ENCODE data around the gene CLINT1. TPM values are rescaled to one million over a fixed set of nuclear protein-coding genes. Genes with fewer than 3 reads are reported as not detected.
A peak's percentile ranks its signal among the peaks of the same experiment; 100 is the strongest.
"Not testable (repeated sequence)": the region's sequence is repeated elsewhere in the genome, so short reads cannot be mapped to it uniquely, and the experiment has no call there.

The CLINT1 gene
- 137 and 502 TPM in 2 replicates for total RNA-seq (2014; rRNA removed; shearing (Covaris generic); ENCODE audit: low replicate concordance)

DNA sequence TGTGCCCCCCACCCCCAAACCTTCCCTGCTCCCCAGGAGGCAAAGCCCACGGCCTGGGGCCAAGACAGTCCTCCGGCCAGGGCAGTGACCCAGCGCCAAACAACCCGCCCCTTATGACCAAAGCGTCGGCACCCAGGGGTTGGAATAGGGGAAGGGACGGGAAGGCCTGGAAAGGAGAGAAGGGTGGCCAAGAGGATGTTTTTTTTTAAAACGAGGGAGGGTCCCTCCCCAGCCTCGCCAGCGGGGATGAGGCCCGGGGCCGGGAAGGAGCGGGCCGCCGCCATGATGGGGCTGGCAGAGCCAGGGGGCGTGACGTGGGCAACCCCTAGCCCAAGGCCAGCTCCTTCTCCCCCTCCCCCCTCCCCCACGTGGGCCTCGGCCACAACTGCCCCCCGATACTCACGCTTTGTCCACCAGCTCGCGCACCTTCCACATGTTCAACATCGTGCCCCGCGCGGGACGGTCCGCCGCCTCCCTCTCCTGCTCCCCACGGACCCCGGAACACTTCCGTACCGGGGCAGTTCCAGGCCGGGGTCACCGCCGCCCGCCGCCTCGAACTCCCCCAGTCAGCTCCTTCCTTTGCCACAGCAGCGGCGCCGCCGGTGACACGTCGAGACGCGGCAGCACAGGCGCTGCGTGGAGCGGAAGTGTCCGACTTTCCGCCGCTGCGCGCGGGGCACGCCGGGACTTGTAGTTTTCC is at the start of gene CLINT1:
Gene CLINT1, minus strand, starts transcription at position 619 of the 700 bp plus-strand sequence. Its CDS starts 175 bp downstream, at position 444.
- Histone ChIP-seq H3K4me3 (peak within 1 kb of the TSS; percentile 80), H3K27me3 (no peaks in the 10 kb centered on the region), H3K36me3 (peaks cover 12% of the 10 kb centered on the region), H3K9me3 (no peaks in the 10 kb centered on the region; the same call in 1 of the 2 replicates)
- DNase-seq = peak; percentile 95

DNA sequence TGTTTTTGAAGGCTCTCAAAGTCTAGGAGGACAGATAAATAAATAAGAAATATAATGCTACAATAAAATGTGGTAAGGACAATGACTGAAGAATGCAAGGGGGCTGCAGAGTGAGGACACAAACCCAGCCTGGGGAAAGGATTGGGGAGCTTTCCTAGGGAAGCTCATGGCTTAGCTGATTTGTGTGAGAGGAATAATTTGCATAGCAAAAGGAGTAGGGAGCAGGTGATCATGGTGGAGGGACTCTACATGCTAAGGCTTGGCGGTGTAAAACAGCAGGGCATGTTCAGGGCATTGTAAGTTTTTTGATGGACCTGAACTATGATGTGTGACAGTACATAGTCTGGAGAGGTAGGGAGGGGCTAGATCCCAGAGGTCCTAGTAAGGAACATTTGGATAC is 49.5 kb upstream of the CLINT1 start:
- no peaks in the 10 kb centered on the region for H3K36me3 ChIP-seq
- H3K9me3 ChIP-seq = no peaks in the 10 kb centered on the region
- no peak for DNase-seq
- no peaks in the 10 kb centered on the region; the same call in 1 of the 2 replicates for H3K27me3 ChIP-seq
- H3K4me3 ChIP-seq = no peak overlapping the region

DNA sequence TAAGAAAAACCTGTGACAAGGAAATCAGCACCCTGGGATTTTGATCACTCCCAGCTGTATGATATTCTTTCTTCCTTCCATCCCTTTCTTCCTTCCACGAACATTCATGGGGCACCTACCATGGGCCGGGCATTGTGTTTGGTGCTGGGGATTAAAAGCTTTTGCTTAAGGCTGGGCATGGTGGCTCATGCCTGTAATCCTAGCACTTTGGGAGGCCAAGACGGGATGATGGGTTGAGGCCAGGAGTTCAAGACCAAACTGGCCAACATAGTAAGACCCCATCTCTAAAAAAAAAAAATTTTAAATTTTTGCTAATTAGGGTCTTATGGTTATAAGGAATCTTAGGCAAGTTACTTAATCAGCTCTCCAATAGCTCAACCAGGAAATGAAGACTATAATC is 48.5 kb upstream of the CLINT1 start:
- no peak for DNase-seq
- Histone ChIP-seq H3K9me3 (no peaks in the 10 kb centered on the region), H3K4me3 (no peak overlapping the region), H3K27me3 (no peaks in the 10 kb centered on the region; the same call in 1 of the 2 replicates), H3K36me3 (no peaks in the 10 kb centered on the region)

DNA sequence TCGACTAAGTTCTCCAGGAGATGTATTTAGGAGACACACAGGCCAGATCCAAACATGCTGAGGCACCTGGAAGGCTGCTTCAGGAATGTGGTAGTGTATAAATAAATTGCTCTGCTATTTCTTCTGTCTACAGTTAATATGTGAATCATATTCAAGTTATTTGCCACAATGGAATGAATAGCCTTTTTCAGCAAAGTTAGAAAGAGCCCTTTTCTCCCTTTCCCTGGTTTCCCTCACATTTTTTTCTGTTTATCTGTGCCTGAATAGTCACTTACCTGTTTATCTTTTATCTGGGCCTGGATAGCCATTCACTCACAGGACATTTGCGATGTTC is 44.1 kb upstream of the CLINT1 start:
- DNase-seq = no peak
- no peaks in the 10 kb centered on the region for H3K36me3 ChIP-seq
- no peak overlapping the region for H3K4me3 ChIP-seq
- no peaks in the 10 kb centered on the region for H3K9me3 ChIP-seq
- H3K27me3 ChIP-seq = no peaks in the 10 kb centered on the region

DNA sequence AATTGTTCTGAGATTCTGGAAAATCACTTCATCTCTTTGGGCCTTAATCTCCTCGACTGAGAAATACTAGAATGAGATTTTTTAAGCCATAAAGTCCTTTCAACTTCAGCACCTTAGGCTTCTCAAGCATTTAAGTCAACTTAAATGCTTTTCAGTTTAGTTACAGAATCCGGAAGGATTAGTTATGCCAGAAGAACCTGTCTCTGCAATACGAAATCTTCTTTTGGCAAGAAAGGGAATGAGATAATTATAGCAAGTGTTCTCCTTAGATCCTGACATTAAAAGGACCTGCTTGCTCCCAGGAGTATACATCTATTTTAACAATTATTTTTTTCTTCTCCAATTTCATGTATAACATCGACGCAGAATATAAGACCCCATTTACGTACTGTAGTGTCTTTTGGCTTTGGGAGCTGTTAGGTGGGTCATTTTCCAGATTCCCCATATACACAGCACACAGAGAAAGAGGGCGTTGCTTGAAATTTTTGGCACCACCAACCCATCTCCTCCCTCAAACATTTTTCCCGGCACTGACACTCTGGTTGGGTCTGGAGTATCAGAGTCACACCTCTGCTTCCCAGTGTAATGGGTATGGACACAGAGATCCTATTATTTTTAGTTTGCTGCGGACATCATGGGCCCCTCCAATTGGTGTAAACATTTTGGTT is 43.6 kb upstream of the CLINT1 start:
- Histone ChIP-seq H3K36me3 (no peaks in the 10 kb centered on the region), H3K27me3 (no peaks in the 10 kb centered on the region), H3K9me3 (no peaks in the 10 kb centered on the region), H3K4me3 (no peak overlapping the region)
- DNase-seq = no peak

DNA sequence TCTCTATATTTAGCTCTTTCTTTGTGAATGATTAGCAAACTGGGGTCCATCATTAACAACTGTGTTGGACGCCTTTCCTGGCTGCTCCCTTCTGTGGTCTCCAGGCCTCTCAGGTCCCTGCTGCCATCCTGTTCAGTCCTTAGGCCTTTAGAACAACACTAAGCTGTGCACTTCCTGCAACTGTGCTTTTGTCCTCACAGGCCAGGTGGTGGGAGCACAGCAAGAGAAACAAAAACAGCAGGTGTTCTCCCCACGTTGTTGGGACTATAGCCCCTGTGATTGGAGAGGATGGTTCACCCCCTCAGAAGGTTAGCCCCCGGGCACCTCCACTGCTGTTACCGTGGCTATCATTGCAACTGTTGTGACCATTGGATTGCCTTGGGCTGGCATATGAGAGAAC is 41.7 kb upstream of the CLINT1 start:
- Histone ChIP-seq H3K36me3 (no peaks in the 10 kb centered on the region), H3K27me3 (no peaks in the 10 kb centered on the region), H3K9me3 (no peaks in the 10 kb centered on the region), H3K4me3 (no peak overlapping the region)
- DNase-seq = no peak

DNA sequence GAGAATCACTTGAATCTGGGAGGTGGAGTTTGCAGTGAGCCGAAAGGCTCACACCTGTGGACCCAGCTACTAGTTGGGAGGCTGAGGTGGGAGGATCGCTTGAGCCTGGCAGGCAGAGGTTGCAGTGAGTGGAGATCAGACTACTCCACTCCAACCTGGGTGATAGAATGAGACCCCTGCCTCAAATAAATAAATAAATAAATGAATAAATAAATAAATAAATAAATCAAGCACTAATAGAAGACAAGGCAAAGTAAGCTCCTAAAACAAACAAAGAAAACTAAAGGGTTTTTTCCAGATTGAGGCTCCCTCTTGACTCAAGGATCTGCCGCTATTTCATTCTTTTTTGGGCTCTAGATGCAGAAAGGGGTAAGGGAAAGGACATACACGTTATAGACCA is 34.7 kb upstream of the CLINT1 start:
- Histone ChIP-seq H3K4me3 (no peak overlapping the region), H3K9me3 (no peaks in the 10 kb centered on the region), H3K27me3 (no peaks in the 10 kb centered on the region), H3K36me3 (no peaks in the 10 kb centered on the region)
- DNase-seq = no peak

DNA sequence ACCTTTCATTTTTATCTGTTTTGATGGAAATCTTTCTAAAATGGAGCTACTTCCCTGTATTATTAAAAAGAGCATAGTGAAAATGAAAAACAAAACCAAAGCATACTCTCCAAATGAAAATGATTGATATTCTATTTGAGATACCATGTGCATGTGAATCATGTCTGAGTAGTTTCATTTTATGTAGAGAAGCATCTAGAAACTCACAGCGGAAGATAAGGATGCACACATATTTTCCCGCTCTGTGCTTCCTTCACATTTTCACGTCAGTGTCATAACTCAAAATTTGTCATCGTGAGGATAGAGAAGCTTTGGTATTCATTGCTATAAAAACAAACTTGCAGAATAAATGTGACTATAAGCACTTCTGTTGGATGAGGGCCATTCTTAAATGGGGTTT is 34.0 kb upstream of the CLINT1 start:
- DNase-seq = no peak
- H3K4me3 ChIP-seq = no peak overlapping the region
- no peaks in the 10 kb centered on the region for H3K27me3 ChIP-seq
- no peaks in the 10 kb centered on the region for H3K36me3 ChIP-seq
- no peaks in the 10 kb centered on the region for H3K9me3 ChIP-seq

DNA sequence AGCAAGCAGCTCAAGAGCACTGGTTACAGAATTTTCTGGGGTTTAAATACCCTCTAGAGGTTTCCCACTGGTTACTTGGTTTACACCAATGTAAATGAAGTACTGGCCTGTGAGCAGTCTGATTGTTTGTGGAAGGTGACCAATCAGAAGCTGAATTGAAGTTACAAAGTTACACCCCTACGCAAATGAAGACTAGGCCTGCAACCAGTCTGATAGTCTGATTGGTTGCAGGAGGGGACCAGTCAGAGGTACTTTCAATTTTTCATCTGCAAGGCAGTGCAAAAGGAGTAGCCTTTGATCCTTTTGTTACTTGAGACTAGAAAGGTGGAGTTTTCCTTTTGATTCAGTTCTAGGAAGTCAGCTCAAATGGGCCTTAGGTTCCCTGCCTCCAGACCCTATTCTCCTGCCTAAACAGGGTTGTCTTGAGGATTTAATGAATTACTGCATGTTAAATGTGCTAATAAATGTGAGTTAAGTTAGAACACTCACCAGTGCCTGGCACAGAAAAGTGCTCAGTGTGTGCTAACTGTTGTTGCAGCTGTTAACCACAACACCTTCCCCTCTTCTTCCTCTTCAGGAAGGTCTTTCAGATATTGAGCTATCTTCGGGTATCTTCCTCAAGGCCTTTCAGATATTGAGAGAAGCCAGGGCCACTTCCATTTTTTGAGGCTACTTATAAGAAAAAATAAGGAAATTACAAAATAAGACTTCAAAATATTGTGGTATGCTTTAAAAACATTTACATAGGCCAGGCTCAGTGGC is 32.1 kb upstream of the CLINT1 start:
- H3K36me3 ChIP-seq = no peaks in the 10 kb centered on the region
- no peaks in the 10 kb centered on the region for H3K27me3 ChIP-seq
- H3K4me3 ChIP-seq = no peak overlapping the region
- no peaks in the 10 kb centered on the region for H3K9me3 ChIP-seq
- no peak for DNase-seq

DNA sequence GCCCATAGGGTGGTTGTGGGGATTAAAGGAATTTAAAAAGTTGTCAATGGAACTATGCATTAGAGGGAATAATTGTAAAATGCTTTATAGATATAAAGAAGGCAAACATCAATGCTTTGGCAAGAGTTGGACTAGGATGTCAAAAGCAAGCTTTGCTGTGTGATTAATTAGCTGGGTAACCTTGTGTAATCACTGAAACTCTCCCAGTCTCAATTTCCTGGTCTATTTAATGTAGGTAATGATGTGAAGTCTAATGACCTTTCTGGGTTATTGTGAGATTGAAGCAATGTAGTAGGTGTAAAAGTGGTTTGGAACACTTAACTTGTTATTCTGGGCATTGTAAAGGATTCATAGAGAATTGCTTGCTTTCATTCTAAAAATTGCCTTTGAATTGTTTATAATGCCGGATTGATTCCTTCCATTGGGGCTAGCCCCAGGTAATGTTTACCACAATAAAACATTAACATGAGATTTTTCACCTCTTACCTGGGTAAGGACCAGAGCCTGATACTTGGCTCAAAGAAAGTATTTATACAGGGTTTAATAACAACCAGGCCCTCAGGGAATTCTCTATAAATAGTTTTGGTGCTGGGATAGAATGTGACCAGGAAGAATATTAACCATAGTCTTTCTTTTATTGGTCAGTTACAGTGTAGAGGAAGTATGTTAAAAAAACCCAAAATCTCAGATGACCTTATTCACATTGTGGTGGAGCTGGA is 30.0 kb upstream of the CLINT1 start:
- Histone ChIP-seq H3K4me3 (no peak overlapping the region), H3K27me3 (no peaks in the 10 kb centered on the region), H3K9me3 (no peaks in the 10 kb centered on the region), H3K36me3 (no peaks in the 10 kb centered on the region)
- DNase-seq = no peak

DNA sequence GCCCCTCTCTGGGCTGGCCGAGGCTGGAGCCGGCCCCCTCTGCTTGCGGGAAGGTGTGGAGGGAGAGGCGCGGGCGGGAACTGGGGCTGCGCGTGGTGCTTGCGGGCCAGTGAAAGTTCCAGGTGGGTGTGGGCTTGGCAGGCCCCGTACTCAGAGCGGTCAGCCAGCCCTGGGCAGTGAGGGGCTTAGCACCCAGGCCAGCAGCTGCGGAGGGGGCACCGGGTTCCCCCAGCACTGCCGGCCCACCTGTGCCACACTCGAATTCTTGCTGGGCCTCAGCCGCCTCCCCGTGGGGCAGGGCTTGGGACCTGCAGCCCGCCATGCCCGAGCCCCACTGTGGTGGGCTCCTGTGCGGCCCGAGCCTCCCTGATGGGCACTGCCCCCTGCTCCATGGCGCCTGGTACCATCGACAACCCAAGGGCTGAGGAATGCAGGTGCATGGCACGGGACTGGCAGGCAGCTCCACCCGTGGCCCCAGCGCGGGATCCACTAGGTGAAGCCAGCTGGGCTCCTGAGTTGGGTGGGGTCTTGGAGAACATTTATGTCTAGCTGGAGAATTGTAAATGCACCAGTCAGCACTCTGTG is 27.9 kb upstream of the CLINT1 start:
- no peaks in the 10 kb centered on the region for H3K27me3 ChIP-seq
- DNase-seq = no peak
- H3K4me3 ChIP-seq = no peak overlapping the region
- H3K9me3 ChIP-seq = no peaks in the 10 kb centered on the region
- H3K36me3 ChIP-seq = no peaks in the 10 kb centered on the region

DNA sequence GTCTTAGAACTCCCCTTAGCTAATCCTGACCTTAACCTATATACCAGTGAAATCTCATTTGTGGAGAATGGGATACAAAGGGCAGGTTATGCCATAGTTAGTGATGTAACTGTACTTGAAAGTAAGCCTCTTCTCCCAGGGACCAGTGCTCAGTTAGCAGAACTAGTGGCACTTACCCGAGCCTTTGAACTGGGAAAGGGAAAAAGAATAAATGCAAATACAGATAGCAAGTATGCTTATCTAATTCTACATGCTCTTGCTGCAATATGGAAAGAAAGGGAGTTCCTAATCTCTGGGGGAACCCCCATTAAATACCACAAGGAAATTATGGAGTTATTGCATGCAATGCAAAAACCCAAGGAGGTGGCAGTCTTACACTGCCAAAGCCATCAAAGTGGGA is 26.1 kb upstream of the CLINT1 start:
- H3K36me3 ChIP-seq, H3K9me3 ChIP-seq, H3K4me3 ChIP-seq, H3K27me3 ChIP-seq, DNase-seq: not testable (repeated sequence)

DNA sequence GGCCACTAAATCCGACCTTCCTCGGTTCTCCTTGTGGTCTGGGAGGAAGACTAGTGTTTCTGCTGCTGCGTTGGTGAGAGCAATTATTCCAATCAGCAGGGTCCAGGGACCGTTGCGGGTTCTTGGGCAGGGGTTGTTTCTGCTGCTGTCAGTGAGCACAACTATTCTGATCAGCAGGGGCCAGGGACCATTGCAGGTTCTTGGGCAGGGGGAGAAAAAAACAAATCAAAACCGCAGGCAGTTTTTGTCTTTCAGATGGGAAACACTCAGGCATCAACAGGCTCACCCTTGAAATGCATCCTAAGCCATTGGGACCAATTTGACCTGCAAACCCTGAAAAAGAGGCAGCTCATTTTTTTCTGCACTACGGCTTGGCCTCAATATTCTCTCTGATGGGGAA is 22.6 kb upstream of the CLINT1 start:
- DNase-seq, H3K27me3 ChIP-seq, H3K36me3 ChIP-seq, H3K4me3 ChIP-seq, H3K9me3 ChIP-seq: not testable (repeated sequence)

DNA sequence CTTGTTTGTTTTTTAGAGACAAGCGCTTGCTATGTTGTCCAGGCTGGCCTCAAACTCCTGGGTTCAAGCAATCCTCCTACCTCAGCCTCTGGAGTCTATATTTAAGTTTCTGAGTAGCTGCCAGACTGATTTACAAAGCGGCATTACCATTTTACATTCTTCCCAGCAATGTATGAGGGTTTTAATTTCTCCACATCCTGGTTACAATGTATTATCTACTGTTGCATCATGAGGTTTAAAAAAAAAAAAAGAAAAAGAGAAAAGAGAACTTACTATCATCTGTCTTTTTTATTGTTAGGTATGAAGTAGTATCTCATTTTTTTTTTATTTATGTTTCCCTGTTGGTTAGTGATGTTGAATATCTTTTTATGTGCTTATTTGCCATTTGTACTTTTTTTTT is 18.9 kb upstream of the CLINT1 start:
- DNase-seq = no peak
- H3K4me3 ChIP-seq = no peak overlapping the region
- no peaks in the 10 kb centered on the region for H3K27me3 ChIP-seq
- H3K36me3 ChIP-seq = no peaks in the 10 kb centered on the region
- H3K9me3 ChIP-seq = peaks cover 4% of the 10 kb centered on the region; the same call in 1 of the 2 replicates

DNA sequence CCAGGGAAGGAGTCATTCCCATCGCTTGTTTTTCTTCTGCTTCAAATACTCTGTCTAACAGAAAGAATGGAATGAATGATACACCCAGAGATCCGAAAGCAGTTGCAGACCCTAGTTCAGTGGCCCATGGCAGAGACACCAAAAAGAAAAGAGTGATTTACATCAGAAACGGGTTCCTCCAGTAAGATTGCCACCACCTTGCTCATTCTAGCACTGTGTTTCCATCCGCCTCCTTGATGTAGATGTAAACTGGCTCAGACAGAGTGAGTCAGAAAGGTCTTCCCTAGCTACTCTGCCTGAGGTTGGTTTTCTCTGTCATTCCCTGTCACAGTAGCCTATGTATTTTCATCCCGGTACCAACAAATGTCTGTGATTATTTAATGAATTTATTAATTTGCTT is 15.9 kb upstream of the CLINT1 start:
- Histone ChIP-seq H3K27me3 (no peaks in the 10 kb centered on the region), H3K9me3 (peaks cover 4% of the 10 kb centered on the region; the same call in 1 of the 2 replicates), H3K36me3 (no peaks in the 10 kb centered on the region), H3K4me3 (no peak overlapping the region)
- DNase-seq = no peak

All from MG63 (cell line).